ENCODE data around the gene SYNDIG1. TPM values are rescaled to one million over a fixed set of nuclear protein-coding genes. Genes with fewer than 3 reads are reported as not detected.

Gene SYNDIG1
- total RNA-seq, 2 experiments from 2014 or later, result not detected

DNA sequence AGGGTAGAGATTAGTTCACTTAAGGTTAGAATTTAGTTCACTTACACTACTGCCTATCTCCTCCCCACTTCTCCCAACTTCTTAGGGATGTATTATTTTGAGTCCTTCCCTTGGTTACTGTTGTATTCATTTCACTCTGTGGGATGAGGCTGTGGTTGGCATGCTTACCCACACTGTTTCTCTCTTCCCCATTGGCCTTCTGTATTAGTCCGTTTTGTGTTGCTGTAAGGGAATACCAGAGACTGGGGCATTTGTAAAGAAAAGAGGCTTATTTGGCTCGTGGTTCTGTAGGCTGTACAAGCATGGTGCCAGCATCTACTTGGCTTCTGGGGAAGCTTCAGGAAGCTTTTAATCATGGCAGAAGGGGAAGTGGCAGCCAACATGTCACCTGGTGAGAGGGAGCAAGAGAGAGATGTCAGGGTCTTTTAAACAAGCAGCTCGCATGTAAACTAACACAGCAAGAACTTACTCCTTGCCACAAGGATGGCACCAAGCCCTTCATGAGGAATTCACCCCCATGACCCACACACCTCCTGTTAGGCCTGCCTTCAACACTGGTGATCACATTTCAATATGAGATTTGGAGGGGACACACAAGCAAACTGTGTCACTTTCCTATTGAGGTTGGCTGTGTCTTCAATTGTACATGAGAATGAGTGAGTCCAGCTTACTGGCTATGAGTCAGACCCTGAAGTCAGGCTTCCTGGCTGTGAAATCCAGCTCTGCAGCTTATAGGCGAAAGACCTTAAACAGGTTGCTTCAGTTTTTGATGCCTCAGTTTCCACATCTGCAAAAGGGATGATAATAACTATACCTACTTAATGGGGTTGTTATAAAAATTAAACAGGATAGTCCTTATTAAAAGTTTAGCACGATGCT is 53.3 kb downstream of the SYNDIG1 start:
- ChIA-PET CTCF (ENCODE audit: unreplicated experiment) (no interaction called here), POLR2A (no interaction called here)
- Histone ChIP-seq H3K9me2 (ENCODE audit: insufficient read depth, low read length) (no peaks in the 10 kb centered on the region), H3K4me2 (ENCODE audit: low read length) (no peak overlapping the region), H3K79me2 (ENCODE audit: insufficient read depth, low read depth, low read length) (no peaks in the 10 kb centered on the region), H3K27ac (ENCODE audit: low read depth, low read length, poor library complexity, severe bottlenecking) (no peak overlapping the region), H4K20me1 (ENCODE audit: insufficient read depth, low read length) (no peaks in the 10 kb centered on the region), H2AFZ (ENCODE audit: low read length) (no peak overlapping the region), H3K9me3 (ENCODE audit: low read length) (no peaks in the 10 kb centered on the region), H3K4me3 (ENCODE audit: low read depth, low read length, poor library complexity, severe bottlenecking) (no peak overlapping the region), H3K36me3 (ENCODE audit: insufficient read depth, low read length) (no peaks in the 10 kb centered on the region), H3K4me1 (ENCODE audit: insufficient read depth, low read length, poor library complexity, severe bottlenecking) (no peaks in the 10 kb centered on the region)
- no TSS peak for BruUV-seq (replicated peaks)
- intact Hi-C loops (cut with micrococcal nuclease; ENCODE audit: unreplicated experiment), result no loop called here
- no peak for DNase-seq (ENCODE audit: low spot score)
- TF ChIP-seq, protein P1, sequence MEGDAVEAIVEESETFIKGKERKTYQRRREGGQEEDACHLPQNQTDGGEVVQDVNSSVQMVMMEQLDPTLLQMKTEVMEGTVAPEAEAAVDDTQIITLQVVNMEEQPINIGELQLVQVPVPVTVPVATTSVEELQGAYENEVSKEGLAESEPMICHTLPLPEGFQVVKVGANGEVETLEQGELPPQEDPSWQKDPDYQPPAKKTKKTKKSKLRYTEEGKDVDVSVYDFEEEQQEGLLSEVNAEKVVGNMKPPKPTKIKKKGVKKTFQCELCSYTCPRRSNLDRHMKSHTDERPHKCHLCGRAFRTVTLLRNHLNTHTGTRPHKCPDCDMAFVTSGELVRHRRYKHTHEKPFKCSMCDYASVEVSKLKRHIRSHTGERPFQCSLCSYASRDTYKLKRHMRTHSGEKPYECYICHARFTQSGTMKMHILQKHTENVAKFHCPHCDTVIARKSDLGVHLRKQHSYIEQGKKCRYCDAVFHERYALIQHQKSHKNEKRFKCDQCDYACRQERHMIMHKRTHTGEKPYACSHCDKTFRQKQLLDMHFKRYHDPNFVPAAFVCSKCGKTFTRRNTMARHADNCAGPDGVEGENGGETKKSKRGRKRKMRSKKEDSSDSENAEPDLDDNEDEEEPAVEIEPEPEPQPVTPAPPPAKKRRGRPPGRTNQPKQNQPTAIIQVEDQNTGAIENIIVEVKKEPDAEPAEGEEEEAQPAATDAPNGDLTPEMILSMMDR (conservative IDR thresholded peaks at IDR 0.05; ENCODE audit: low read length), result no peak
- TF ChIP-seq EZH2phosphoT487 (IDR thresholded peaks at IDR 0.05; ENCODE audit: borderline replicate concordance, low read depth, low read length), result no peak

DNA sequence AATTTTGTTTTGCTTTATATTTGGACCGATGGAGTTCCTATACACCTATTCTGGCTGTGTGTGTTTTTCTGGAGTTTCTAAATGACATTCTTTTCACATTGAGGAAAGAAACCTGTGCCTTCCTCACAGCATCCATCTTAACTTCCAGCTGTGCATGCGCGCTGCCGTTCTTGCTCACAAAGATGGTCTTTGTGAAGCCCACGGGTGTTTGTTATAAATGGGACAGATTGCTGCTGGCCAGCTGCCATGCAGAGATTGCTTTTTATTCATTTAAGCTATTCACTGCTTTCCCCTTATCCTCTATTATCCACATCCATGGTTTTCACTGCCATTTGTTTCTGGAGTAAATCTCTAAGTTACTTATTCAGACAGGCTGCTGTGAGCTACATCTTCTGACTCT is 54.2 kb downstream of the SYNDIG1 start:
- intact Hi-C loops (cut with micrococcal nuclease; ENCODE audit: unreplicated experiment), result no loop called here
- no peak overlapping the region for H3K4me2 ChIP-seq (ENCODE audit: low read length)
- no peaks in the 10 kb centered on the region for H3K79me2 ChIP-seq (ENCODE audit: insufficient read depth, low read depth, low read length)
- BruUV-seq (replicated peaks), result no TSS peak
- no peaks in the 10 kb centered on the region for H3K9me2 ChIP-seq (ENCODE audit: insufficient read depth, low read length)
- H3K9me3 ChIP-seq (ENCODE audit: low read length), result no peaks in the 10 kb centered on the region
- CTCF ChIA-PET (ENCODE audit: unreplicated experiment), result no interaction called here
- no peaks in the 10 kb centered on the region for H4K20me1 ChIP-seq (ENCODE audit: insufficient read depth, low read length)
- TF ChIP-seq EZH2phosphoT487 (IDR thresholded peaks at IDR 0.05; ENCODE audit: borderline replicate concordance, low read depth, low read length), result no peak
- TF ChIP-seq, protein P1 (conservative IDR thresholded peaks at IDR 0.05; ENCODE audit: low read length), result no peak
- DNase-seq (ENCODE audit: low spot score), result no peak
- H3K4me1 ChIP-seq (ENCODE audit: insufficient read depth, low read length, poor library complexity, severe bottlenecking), result no peaks in the 10 kb centered on the region
- POLR2A ChIA-PET, result no interaction called here
- H3K36me3 ChIP-seq (ENCODE audit: insufficient read depth, low read length), result no peaks in the 10 kb centered on the region
- no peak overlapping the region for H2AFZ ChIP-seq (ENCODE audit: low read length)
- no peak overlapping the region for H3K4me3 ChIP-seq (ENCODE audit: low read depth, low read length, poor library complexity, severe bottlenecking)
- H3K27ac ChIP-seq (ENCODE audit: low read depth, low read length, poor library complexity, severe bottlenecking), result no peak overlapping the region
